HFF-Myc (cell line): ENCODE measurements around the gene METTL8.

Experiments
- DNase-seq: peaks from one replicate; pipeline ENCODE4 v3.0.0-alpha.2; 2011; ENCODE audit warnings: low read depth; ENCODE audit errors: extremely low read depth
- H3K4me3 ChIP-seq: replicated peaks from 2 replicates; pipeline ENCODE4 v1.5.1; 2011; ENCODE audit warnings: low read depth, mild to moderate bottlenecking, control low read depth, low read length
- CTCF ChIP-seq: IDR thresholded peaks from 2 replicates; pipeline ENCODE4 v1.5.1; 2012; ENCODE audit warnings: mild to moderate bottlenecking, low read depth, low read length, control low read depth; ENCODE audit errors: missing control alignments

The METTL8 gene

GRCh38 chr2:171297956-171298355 is 135.8 kb downstream of the METTL8 start:
- DNase-seq, result peak; percentile 56
- no peak for TF ChIP-seq CTCF
- no peak overlapping the region for H3K4me3 ChIP-seq

GRCh38 chr2:171294608-171295007 is 139.2 kb downstream of the METTL8 start:
- DNase-seq, result no peak
- no peak for TF ChIP-seq CTCF
- no peak overlapping the region for H3K4me3 ChIP-seq

GRCh38 chr2:171293661-171294060 is 140.1 kb downstream of the METTL8 start:
- TF ChIP-seq CTCF, result no peak

GRCh38 chr2:171289991-171290390 is 143.8 kb downstream of the METTL8 start:
- no peak for TF ChIP-seq CTCF
- H3K4me3 ChIP-seq, result no peak overlapping the region
- no peak for DNase-seq

More at GRCh38 chr2:171293661-171294060, 140.1 kb downstream of the METTL8 start:
- no peak overlapping the region for H3K4me3 ChIP-seq
- DNase-seq, result no peak

GRCh38 chr2:171289316-171289715 is 144.5 kb downstream of the METTL8 start:
- H3K4me3 ChIP-seq, result no peak overlapping the region
- TF ChIP-seq CTCF, result no peak
- DNase-seq, result no peak

GRCh38 chr2:171287611-171288010 is 146.2 kb downstream of the METTL8 start:
- no peak for TF ChIP-seq CTCF
- DNase-seq, result no peak
- H3K4me3 ChIP-seq, result no peak overlapping the region

- no peak for TF ChIP-seq CTCF
- H3K4me3 ChIP-seq, result no peak overlapping the region
- no peak for DNase-seq
Measured at GRCh38 chr2:171287036-171287571, 146.7 kb downstream of the METTL8 start.
